OCI-LY7 (cell line): ENCODE data around the gene TPRG1.

Experiments
- CTCF ChIP-seq: fragments of 200-600 bp; sonication (generic); conservative IDR thresholded peaks from 2 replicates; pipeline ENCODE4 v1.5.1; 2014; ENCODE audit warnings: mild to moderate bottlenecking, antibody characterized with exemption, low read length, moderate library complexity, mixed read lengths
- EZH2phosphoT487 ChIP-seq: fragments of 200-600 bp; sonication (generic); IDR thresholded peaks from 2 replicates; pipeline ENCODE4 v1.6.1; 2018; ENCODE audit warnings: low read depth, borderline replicate concordance, mild to moderate bottlenecking, mixed run types, antibody characterized with exemption, low read length, moderate library complexity, mixed read lengths

- no peak for TF ChIP-seq CTCF
- no peak for TF ChIP-seq EZH2phosphoT487
Measured at GRCh38 chr3:189297932-189298331, 126.2 kb downstream of the TPRG1 start.
